ENCODE data around the gene CCDC9B. TPM values are rescaled to one million over a fixed set of nuclear protein-coding genes. Genes with fewer than 3 reads are reported as not detected.

The CCDC9B gene
- 23.4 to 26.9 TPM (median 26.1 TPM) in 3 replicates for total RNA-seq

- DNase-seq (ENCODE audit: low spot score in 2 of 2, unreplicated experiment in 2 of 2), result peak in 1 of 2 experiments; percentile 82
- Mint-ChIP-seq H3K9me3 (no peaks in the 10 kb centered on the region), H3K27me3 (ENCODE audit: low read depth) (no peaks in the 10 kb centered on the region), H3K36me3 (no peaks in the 10 kb centered on the region), H3K4me3 (peak within 1 kb of the TSS; percentile 50), H3K27ac (peak within 1 kb of the TSS; percentile 97), H3K4me1 (peaks cover 65% of the 10 kb centered on the region)
- TF ChIP-seq CTCF (IDR thresholded peaks at IDR 0.05; ENCODE audit: unreplicated experiment), result no peak
Observed at GRCh38 chr15:40340740-40341400, at the start of gene CCDC9B. TSS of gene CCDC9B (minus strand) at chr15:40340939. CDS start at chr15:40340819, 120 bp downstream.

DNA sequence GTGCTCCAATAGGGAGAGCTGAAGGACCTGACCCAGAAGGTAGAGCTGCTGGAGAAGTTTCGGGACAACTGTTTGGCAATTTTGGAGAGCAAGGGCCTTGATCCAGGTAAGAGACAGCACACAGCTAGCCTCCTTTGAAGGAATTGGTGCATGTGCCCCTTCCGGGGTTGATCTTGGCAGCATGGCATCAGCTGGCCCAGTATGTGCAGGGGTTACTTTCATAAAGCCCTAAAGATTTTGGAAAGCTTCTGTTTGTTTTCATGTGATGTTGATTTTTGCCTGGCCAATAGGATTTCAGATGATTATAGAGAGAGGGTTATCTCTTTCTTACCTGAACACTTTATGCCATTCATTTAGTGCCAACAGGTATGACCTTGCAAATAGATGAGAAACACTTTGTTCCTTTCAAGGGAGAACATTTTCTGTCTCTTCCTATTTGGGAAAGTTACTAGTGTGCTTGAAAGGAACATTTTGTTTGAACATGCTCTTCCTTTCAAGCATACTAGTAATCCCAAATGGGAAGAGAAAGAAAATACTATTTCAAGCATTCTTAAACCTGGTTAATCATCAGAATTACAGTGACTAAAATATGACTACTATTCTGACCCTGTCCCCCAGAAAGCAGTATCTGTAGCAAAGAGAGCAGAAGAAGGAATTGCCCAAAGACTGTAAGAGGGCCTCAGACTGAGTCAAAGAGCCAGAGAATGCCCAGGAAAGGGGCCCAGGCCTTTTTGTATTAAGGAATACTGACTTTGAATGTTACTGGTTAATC lies 49.3 kb upstream of the CCDC9B start:
- H3K9me3 Mint-ChIP-seq, result no peaks in the 10 kb centered on the region
- no peaks in the 10 kb centered on the region for H3K27me3 Mint-ChIP-seq (ENCODE audit: low read depth)
- H3K4me1 Mint-ChIP-seq, result no peaks in the 10 kb centered on the region
- peaks cover 55% of the 10 kb centered on the region for H3K36me3 Mint-ChIP-seq
- no peak overlapping the region for H3K27ac Mint-ChIP-seq
- no peak for TF ChIP-seq CTCF (IDR thresholded peaks at IDR 0.05; ENCODE audit: unreplicated experiment)
- DNase-seq (ENCODE audit: low spot score in 2 of 2, unreplicated experiment in 2 of 2), result no peak
- no peak overlapping the region for H3K4me3 Mint-ChIP-seq

- no peak for DNase-seq (ENCODE audit: low spot score in 2 of 2, unreplicated experiment in 2 of 2)
- Mint-ChIP-seq H3K36me3 (peaks cover 55% of the 10 kb centered on the region), H3K4me3 (no peak overlapping the region), H3K27me3 (ENCODE audit: low read depth) (no peaks in the 10 kb centered on the region), H3K27ac (no peak overlapping the region), H3K4me1 (peaks cover 6% of the 10 kb centered on the region), H3K9me3 (no peaks in the 10 kb centered on the region)
- no peak for TF ChIP-seq CTCF (IDR thresholded peaks at IDR 0.05; ENCODE audit: unreplicated experiment)
Observed at GRCh38 chr15:40388941-40389823, 48.4 kb upstream of the CCDC9B start.

DNA sequence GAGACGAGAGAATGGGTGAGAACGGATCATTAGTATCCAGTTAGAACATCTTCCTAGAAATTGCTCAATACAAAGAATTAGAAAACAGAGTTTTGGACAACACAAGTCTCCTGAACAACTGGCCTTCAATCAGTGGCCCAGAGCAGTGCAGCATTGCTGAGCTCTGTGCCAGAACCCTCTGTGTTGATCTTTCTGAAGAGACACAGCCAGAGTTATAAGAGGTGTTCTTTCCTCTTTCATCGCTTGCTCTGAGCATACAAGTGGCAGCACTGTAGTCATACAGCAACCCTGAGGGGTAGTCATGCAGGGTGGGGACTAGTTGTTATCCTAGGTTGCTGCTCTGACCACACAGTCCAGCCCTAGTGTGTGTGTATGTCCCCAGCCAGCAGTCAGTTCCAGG lies 45.7 kb upstream of the CCDC9B start:
- no peak for TF ChIP-seq CTCF (IDR thresholded peaks at IDR 0.05; ENCODE audit: unreplicated experiment)
- H3K27ac Mint-ChIP-seq, result no peak overlapping the region
- peaks cover 18% of the 10 kb centered on the region for H3K4me1 Mint-ChIP-seq
- peaks cover 41% of the 10 kb centered on the region for H3K36me3 Mint-ChIP-seq
- no peaks in the 10 kb centered on the region for H3K9me3 Mint-ChIP-seq
- H3K4me3 Mint-ChIP-seq, result no peak overlapping the region
- no peaks in the 10 kb centered on the region for H3K27me3 Mint-ChIP-seq (ENCODE audit: low read depth)
- no peak for DNase-seq (ENCODE audit: low spot score in 2 of 2, unreplicated experiment in 2 of 2)

- DNase-seq (ENCODE audit: low spot score in 2 of 2, unreplicated experiment in 2 of 2), result peak; percentile 83 to 90
- peaks cover 18% of the 10 kb centered on the region for H3K4me1 Mint-ChIP-seq
- H3K36me3 Mint-ChIP-seq, result peaks cover 16% of the 10 kb centered on the region
- H3K27me3 Mint-ChIP-seq (ENCODE audit: low read depth), result no peaks in the 10 kb centered on the region
- H3K27ac Mint-ChIP-seq, result peak within 1 kb of the TSS; percentile 93
- no peak for TF ChIP-seq CTCF (IDR thresholded peaks at IDR 0.05; ENCODE audit: unreplicated experiment)
- peak within 1 kb of the TSS; percentile 99 for H3K4me3 Mint-ChIP-seq
- no peaks in the 10 kb centered on the region for H3K9me3 Mint-ChIP-seq
Observed at GRCh38 chr15:40382580-40383456, 42.1 kb upstream of the CCDC9B start, which contains the start of gene KNSTRN. TSS of gene KNSTRN (plus strand) at chr15:40382721. CDS start at chr15:40382836, 115 bp downstream.

Measured in mesothelial cell of epicardium (in vitro differentiated cells).